HG03060 (cell line): ENCODE measurements around the gene SYCE1L.
A peak's percentile ranks its signal among the peaks of the same experiment; 100 is the strongest.

Source experiments
- ATAC-seq: cut with Tn5 transposase; IDR thresholded peaks from one replicate; pipeline ENCODE4 v1.9.1; 2021; ENCODE audit warnings: low read depth, moderate number of reproducible peaks; ENCODE audit not compliant: unreplicated experiment

The SYCE1L gene

DNA sequence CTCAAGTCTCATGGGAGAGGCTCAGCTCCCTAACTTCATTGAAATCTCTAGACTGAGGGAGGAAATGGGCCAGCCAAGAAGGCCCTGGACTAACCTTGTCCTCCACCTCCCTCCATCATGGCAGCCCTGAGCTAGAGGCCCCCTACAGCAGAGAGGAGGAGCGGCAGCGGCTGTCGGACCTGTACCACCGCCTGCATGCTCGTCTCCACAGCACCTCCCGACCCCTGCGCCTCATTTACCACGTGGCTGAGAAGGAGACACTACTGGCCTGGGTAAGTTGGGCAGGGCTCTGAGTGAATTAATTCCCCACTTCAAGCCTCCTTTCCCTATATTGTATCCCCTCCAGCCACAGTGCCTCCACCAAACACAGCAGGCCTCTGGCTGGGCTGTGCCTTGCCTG, 3.8 kb upstream of the SYCE1L start:
- no peak for ATAC-seq

GRCh38 chr16:77197747-77198146, 1.5 kb upstream of the SYCE1L start:
- no peak for ATAC-seq

DNA sequence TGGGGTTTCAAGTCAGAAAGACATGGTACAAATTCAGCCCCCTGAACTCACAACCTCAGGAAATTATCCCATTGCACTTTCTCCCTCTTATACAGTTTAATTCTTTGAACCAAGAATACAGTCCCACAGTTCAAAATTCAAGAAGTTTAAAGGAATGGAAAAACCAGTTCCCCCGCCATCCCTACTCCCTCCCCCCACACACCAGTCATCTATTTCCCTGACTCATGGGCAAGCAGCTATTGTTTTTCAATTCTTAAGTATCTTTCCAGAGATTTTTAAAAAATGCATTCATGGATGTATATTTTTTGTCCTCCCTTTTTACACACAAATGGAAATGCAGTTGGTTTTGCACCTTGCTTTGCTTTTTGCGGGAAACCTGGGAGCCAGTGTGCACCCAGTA, 7.3 kb downstream of the SYCE1L start:
- no peak for ATAC-seq

GRCh38 chr16:77207030-77207429, 7.8 kb downstream of the SYCE1L start:
- ATAC-seq: no peak

GRCh38 chr16:77208382-77208781, 9.2 kb downstream of the SYCE1L start:
- no peak for ATAC-seq

- ATAC-seq: no peak
These were observed 12.9 kb downstream of the SYCE1L start for GRCh38 chr16:77211880-77212740.

DNA sequence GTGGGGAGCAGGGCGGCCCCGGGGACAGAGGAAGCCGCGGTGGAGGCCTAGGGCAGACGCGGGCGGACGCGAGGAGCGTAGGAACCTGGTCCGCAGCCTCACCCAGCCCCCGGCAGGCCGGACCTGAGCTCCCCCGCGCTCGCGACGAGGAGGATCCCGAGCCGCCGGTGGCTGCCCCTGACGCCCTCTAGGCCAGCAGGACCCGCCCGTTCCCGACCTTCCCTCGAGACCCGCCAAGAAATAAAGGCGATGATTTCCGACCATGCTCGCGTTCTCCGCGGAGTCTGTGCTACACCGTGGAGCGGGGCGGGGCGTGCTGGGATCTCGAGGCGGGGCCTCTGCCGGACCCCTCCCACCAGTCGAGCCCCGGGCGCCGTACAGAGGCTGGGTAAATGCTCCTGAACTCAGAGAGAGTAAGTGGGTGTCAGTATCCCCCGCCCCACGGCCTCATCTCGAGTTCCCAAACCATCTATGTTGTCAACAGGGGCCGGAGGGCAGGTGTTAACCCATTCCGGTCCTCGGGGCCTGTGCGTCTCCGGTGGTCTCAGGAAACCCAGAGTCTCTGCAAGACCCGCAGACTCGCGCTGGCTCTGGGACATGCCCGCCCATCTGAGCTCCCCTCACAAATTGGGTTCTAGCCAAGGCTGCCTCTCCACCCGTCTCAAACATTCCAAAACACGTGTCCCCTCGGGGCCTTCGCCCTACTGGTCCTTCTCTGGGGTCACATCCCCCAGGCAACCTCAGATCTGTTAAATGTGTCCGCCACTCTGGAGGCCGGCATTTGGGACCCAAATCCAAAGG, 13.7 kb downstream of the SYCE1L start:
- no peak for ATAC-seq

DNA sequence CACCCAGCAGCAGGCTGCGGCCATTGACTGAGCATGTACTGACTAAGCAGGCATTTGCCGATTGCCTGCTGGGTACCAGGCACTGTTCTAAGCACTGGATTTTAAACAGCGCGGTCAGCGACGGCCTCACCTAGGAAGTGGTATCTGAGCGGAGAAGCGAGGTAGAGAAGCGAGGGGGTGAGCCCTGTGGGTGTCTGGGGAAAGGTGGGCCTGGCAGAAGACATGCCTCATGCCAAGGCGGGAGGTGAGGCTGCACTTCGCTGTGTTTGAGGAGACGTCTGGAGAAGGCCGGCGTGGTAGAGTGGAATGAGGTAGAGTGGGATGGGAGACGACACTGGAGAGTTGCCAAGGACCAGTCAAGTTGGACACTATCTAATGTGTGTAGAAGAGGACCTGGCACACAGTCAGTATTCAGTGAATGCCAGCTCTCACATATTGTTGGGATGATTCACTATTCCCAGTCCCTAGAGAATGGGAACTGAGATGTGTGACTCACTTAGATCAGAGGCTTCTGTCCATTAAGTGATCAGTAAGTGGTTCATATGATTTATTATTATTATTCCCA, 14.4 kb downstream of the SYCE1L start:
- no peak for ATAC-seq

DNA sequence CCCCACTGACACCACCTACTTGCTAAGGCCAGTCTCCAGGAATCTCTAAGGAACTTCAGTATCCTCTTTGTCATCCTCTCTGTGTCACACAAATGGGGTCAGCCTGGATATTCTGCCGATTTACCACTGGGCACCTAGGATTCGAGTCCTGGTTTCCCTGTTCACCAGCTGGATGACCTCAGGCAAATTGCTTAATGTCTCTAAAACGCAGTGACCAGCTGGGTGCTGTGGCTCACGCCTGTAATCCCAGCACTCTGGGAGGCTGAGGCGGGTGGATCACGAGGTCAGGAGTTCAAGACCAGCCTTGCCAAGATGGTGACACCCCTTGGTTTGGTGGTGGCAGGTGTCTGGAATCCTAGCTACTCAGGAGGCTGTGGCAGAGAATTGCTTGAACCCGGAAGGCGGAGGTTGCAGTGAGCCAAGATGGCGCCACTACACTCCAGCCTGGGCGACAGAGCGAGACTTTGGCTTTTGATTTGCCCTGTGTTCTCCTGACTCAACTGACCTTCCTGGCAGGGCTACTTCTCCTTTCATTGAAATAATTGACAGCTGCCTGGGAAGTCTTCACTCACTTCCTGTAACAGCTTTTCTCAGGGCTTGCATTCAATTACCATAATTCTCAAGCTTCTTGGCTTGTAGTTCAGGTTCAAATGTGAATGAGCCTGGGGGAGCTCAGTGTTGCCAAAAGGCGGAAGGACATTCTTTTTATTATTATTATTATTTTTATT, 15.4 kb downstream of the SYCE1L start:
- ATAC-seq: no peak

- no peak for ATAC-seq
These were observed 20.2 kb downstream of the SYCE1L start for GRCh38 chr16:77219437-77219836.

DNA sequence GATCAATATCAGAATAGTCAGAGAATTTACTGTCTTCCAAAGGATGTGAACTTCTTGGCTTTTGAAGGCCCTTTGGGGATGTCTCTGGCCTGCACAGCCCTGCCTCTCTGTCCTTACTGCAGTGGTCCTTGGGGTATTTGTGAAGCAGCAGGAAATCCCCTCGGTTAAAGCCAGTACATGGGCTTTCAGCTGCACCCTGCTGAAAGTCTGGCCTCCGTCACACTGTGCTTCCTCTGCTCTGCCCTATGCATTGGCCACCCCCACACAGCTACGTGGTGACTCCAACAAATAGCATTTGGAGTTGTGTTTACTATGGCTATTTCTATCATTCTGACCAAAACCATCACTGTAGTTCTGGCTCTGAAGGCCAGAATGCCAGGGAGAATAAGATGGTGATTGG, 21.2 kb downstream of the SYCE1L start:
- peak; percentile 53 for ATAC-seq

- ATAC-seq: no peak
These were observed 22.3 kb downstream of the SYCE1L start for GRCh38 chr16:77221482-77221881.

DNA sequence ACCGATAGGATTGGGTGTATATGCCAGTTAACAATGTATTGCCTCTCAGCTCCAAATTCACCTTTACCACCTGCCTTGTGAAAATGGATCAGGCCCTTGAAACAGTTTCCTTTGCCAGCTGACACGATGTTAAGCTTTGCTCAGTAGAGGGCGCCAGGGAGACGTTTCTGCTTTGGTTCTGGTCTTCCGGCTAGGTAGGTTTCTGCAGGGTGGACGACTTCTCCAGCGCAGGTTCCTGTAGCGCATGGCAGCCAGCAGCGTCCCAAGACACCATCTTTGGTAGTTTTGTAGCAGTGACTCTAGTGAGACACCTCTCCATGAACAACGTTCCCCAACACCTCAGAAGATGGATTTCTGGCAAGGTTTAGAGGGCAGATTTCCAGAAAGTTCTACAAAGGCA, 24.0 kb downstream of the SYCE1L start:
- ATAC-seq: no peak

DNA sequence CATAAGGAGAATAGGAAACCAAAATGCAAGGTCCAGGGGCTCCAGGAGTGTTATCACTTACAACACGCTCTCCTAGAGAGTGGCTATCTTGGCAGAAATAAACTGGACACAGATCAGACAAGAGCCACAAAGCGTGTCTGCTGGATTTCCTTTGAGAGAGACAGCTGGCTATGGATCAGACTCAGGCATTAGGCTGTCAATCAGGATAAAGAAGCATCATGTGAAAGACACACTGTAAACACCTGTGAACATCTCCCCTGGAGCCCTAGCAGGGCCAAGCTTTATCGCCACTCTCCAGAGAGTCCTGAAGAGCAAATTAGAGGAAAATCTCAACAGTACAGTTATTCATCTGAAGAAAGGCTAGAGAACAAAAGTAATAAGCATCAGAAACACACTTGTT, 26.0 kb downstream of the SYCE1L start:
- no peak for ATAC-seq

- no peak for ATAC-seq
These were observed 28.5 kb downstream of the SYCE1L start for GRCh38 chr16:77227745-77228144.

DNA sequence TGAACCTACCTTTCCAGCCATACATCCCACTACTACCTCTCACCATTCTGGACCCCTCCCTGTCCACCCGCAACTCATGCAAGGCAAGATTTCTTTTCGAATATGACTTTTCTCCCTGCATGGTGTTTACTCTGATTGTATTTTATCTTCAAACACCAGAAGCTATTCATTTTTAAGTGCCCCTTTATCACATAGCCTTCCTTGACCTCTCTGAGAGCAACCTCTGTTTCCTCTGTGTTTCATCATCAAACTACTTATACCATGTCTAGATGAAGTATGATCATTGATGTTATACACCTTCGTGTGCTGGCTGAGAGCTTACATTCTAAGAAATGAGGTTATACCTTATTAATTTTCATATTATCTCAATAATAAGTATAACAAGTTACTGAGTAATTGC, 31.8 kb downstream of the SYCE1L start:
- ATAC-seq: no peak

DNA sequence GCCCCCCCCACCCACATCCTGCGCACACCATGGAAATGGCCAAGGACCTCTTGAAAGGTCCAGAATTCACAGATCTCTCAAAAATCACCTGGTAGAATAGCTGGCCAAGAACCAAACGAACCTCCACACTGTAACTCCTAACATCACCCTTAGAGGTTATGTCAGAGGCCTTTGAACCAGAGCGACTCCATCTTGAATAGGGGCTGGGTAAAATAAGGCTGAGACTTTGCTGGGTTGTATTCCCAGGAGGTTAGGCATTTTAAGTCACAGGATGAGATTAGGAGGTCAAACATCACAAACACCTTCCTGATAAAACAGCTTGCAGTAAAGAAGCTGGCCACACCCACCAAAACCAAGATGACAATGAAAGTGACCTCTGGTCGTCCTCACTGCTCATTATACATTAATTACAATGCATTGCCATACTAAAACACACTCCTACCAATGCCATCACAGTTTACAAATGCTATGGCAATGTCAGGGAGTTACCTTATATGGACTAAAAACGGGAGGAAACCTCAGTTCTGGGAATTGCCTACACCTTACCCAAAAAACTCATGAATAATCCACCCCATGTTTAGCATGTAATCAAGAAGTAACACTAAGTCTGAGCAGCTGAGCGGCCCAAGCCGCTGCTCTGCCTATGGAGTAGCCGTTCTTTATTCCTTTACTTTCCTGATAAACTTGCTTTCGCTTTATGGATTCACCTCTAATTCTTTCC, 34.8 kb downstream of the SYCE1L start:
- ATAC-seq: no peak

GRCh38 chr16:77234611-77235010, 35.4 kb downstream of the SYCE1L start:
- ATAC-seq: no peak

DNA sequence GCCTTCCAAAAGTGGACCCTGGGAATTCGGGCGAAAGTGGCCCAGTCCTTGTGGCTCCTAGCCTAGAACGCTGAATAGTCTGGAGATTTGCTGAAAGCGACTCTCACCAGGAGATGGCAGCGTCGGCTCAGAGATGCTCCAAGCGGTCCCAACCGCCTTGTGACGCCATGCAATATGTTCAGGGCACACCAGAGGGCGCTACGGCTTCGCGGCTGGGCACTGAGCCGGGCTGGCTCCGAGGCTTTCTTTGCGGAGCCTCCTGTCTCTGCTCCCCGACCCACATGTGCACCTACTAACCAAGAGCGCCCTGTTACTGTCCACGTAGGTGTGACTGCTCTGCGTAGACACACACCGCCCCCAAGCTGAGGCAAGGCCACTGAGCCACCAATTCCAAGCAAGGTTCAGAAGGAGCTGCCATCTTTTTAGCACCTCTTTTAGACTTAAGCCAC, 36.9 kb downstream of the SYCE1L start:
- peak; percentile 94 for ATAC-seq

GRCh38 chr16:77238593-77238992, 39.4 kb downstream of the SYCE1L start:
- no peak for ATAC-seq
